Dendritic cell treated with granulocyte-macrophage colony-stimulating factor and Interleukin-4, amounts not matched to agents 40 ng/mL and 50 ng/mL, for 4 days (primary cell): ENCODE results near the gene SYK.
"Not testable (repeated sequence)": the region's sequence is repeated elsewhere in the genome, so short reads cannot be mapped to it uniquely, and the experiment has no call there.

Experiments
- H3K27ac Mint-ChIP-seq: one replicate; pipeline ENCODE4 v1.8.0; 2022; ENCODE audit warnings: mild to moderate bottlenecking, mixed read lengths
- H3K27me3 Mint-ChIP-seq: one replicate; pipeline ENCODE4 v1.8.0; 2022; ENCODE audit warnings: mild to moderate bottlenecking, mixed read lengths
- H3K36me3 Mint-ChIP-seq: one replicate; pipeline ENCODE4 v1.8.0; 2022; ENCODE audit warnings: low read depth, mixed read lengths
- H3K4me1 Mint-ChIP-seq: one replicate; pipeline ENCODE4 v1.8.0; 2022; ENCODE audit warnings: low read depth, mixed read lengths
- H3K4me3 Mint-ChIP-seq: one replicate; pipeline ENCODE4 v1.8.0; 2022; ENCODE audit warnings: mild to moderate bottlenecking, moderate library complexity, mixed read lengths
- H3K9me3 Mint-ChIP-seq: one replicate; pipeline ENCODE4 v1.8.0; 2022; ENCODE audit warnings: mixed read lengths
- intact Hi-C: fragments of 100-400 bp; cut with micrococcal nuclease; formaldehyde crosslinking; loops from one replicate; pipeline ENCODE4 v1.15.0; 2022

The SYK gene

GRCh38 chr9:90805006-90805996, 3.7 kb downstream of the SYK start:
- no peaks in the 10 kb centered on the region for H3K9me3 Mint-ChIP-seq
- H3K27ac Mint-ChIP-seq: peak overlapping the region; percentile 100
- H3K36me3 Mint-ChIP-seq: peaks cover 88% of the 10 kb centered on the region
- H3K27me3 Mint-ChIP-seq: no peaks in the 10 kb centered on the region
- intact Hi-C loops: loop anchor here (5.0 kb wide), 1 partner anchor 37 kb away; no protein-coding TSS in a partner anchor
- H3K4me1 Mint-ChIP-seq: peaks cover 74% of the 10 kb centered on the region
- H3K4me3 Mint-ChIP-seq: peak overlapping the region; percentile 97

- Mint-ChIP-seq H3K36me3 (peaks cover 94% of the 10 kb centered on the region), H3K27me3 (no peaks in the 10 kb centered on the region), H3K4me1 (peaks cover 74% of the 10 kb centered on the region), H3K27ac (peak overlapping the region; percentile 83), H3K9me3 (no peaks in the 10 kb centered on the region), H3K4me3 (no peak overlapping the region)
- intact Hi-C loops: loop anchor here (5.0 kb wide), 1 partner anchor 35 kb away; no protein-coding TSS in a partner anchor
Observed at GRCh38 chr9:90807006-90807405, 5.4 kb downstream of the SYK start.

- Mint-ChIP-seq H3K9me3 (no peaks in the 10 kb centered on the region), H3K27me3 (no peaks in the 10 kb centered on the region), H3K4me1 (peaks cover 88% of the 10 kb centered on the region), H3K4me3 (peak overlapping the region; percentile 57), H3K36me3 (peaks cover 96% of the 10 kb centered on the region), H3K27ac (peak overlapping the region; percentile 83)
- intact Hi-C loops: loop anchor here (5.0 kb wide), 1 partner anchor 34 kb away; no protein-coding TSS in a partner anchor
Observed at GRCh38 chr9:90808398-90808797, 6.8 kb downstream of the SYK start.

- peaks cover 94% of the 10 kb centered on the region for H3K4me1 Mint-ChIP-seq
- no peaks in the 10 kb centered on the region for H3K9me3 Mint-ChIP-seq
- peak overlapping the region; percentile 83 for H3K27ac Mint-ChIP-seq
- intact Hi-C loops: loop anchor here (5.0 kb wide), 1 partner anchor 33 kb away; no protein-coding TSS in a partner anchor
- peaks cover 91% of the 10 kb centered on the region for H3K36me3 Mint-ChIP-seq
- peak overlapping the region; percentile 57 for H3K4me3 Mint-ChIP-seq
- no peaks in the 10 kb centered on the region for H3K27me3 Mint-ChIP-seq
Observed at GRCh38 chr9:90808890-90809685, 7.5 kb downstream of the SYK start.

- H3K4me1 Mint-ChIP-seq: peaks cover 93% of the 10 kb centered on the region
- no peak overlapping the region for H3K4me3 Mint-ChIP-seq
- intact Hi-C loops: no loop called here
- H3K36me3 Mint-ChIP-seq: peaks cover 85% of the 10 kb centered on the region
- H3K27ac Mint-ChIP-seq: peak overlapping the region; percentile 83
- no peaks in the 10 kb centered on the region for H3K27me3 Mint-ChIP-seq
- no peaks in the 10 kb centered on the region for H3K9me3 Mint-ChIP-seq
Observed at GRCh38 chr9:90810691-90811090, 9.1 kb downstream of the SYK start.

- intact Hi-C loops: no loop called here
- Mint-ChIP-seq H3K9me3 (no peaks in the 10 kb centered on the region), H3K4me3 (no peak overlapping the region), H3K27ac (peak overlapping the region; percentile 25), H3K4me1 (peaks cover 92% of the 10 kb centered on the region), H3K36me3 (peaks cover 85% of the 10 kb centered on the region), H3K27me3 (no peaks in the 10 kb centered on the region)
Observed at GRCh38 chr9:90813046-90813445, 11.4 kb downstream of the SYK start.

- H3K4me3 Mint-ChIP-seq: peak overlapping the region; percentile 6
Observed at GRCh38 chr9:90813523-90813922, 11.9 kb downstream of the SYK start.

GRCh38 chr9:90814355-90814754, 12.7 kb downstream of the SYK start:
- Mint-ChIP-seq H3K4me1 (peaks cover 90% of the 10 kb centered on the region), H3K9me3 (peaks cover 5% of the 10 kb centered on the region), H3K36me3 (peaks cover 85% of the 10 kb centered on the region), H3K27ac (peak overlapping the region; percentile 64), H3K4me3 (peak overlapping the region; percentile 15), H3K27me3 (no peaks in the 10 kb centered on the region)
- intact Hi-C loops: no loop called here

More at GRCh38 chr9:90813523-90813922, 11.9 kb downstream of the SYK start:
- Mint-ChIP-seq H3K27me3 (no peaks in the 10 kb centered on the region), H3K27ac (peak overlapping the region; percentile 25), H3K36me3 (peaks cover 85% of the 10 kb centered on the region), H3K4me1 (peaks cover 92% of the 10 kb centered on the region), H3K9me3 (no peaks in the 10 kb centered on the region)
- intact Hi-C loops: no loop called here

- Mint-ChIP-seq H3K4me3 (peak overlapping the region; percentile 54), H3K4me1 (peaks cover 89% of the 10 kb centered on the region)
Observed at GRCh38 chr9:90815183-90815943, 13.7 kb downstream of the SYK start.

GRCh38 chr9:90815944-90816357, 14.3 kb downstream of the SYK start:
- Mint-ChIP-seq H3K27ac (peak overlapping the region; percentile 64), H3K4me1 (peaks cover 86% of the 10 kb centered on the region), H3K9me3 (peaks cover 12% of the 10 kb centered on the region), H3K36me3 (peaks cover 85% of the 10 kb centered on the region), H3K27me3 (no peaks in the 10 kb centered on the region), H3K4me3 (no peak overlapping the region)
- intact Hi-C loops: no loop called here

More at GRCh38 chr9:90815183-90815943, 13.7 kb downstream of the SYK start:
- Mint-ChIP-seq H3K27me3 (no peaks in the 10 kb centered on the region), H3K36me3 (peaks cover 85% of the 10 kb centered on the region), H3K9me3 (peaks cover 12% of the 10 kb centered on the region), H3K27ac (peak overlapping the region; percentile 64)
- intact Hi-C loops: no loop called here

GRCh38 chr9:90816690-90817089, 15.1 kb downstream of the SYK start:
- peak overlapping the region; percentile 64 for H3K27ac Mint-ChIP-seq
- H3K36me3 Mint-ChIP-seq: peaks cover 89% of the 10 kb centered on the region
- H3K4me3 Mint-ChIP-seq: no peak overlapping the region
- intact Hi-C loops: no loop called here
- peaks cover 91% of the 10 kb centered on the region for H3K4me1 Mint-ChIP-seq
- peaks cover 12% of the 10 kb centered on the region for H3K9me3 Mint-ChIP-seq
- no peaks in the 10 kb centered on the region for H3K27me3 Mint-ChIP-seq

GRCh38 chr9:90818279-90818678, 16.7 kb downstream of the SYK start:
- H3K9me3 Mint-ChIP-seq: peaks cover 12% of the 10 kb centered on the region
- peaks cover 86% of the 10 kb centered on the region for H3K4me1 Mint-ChIP-seq
- no peak overlapping the region for H3K4me3 Mint-ChIP-seq
- intact Hi-C loops: no loop called here
- H3K36me3 Mint-ChIP-seq: peaks cover 84% of the 10 kb centered on the region
- peak overlapping the region; percentile 13 for H3K27ac Mint-ChIP-seq
- H3K27me3 Mint-ChIP-seq: no peaks in the 10 kb centered on the region

GRCh38 chr9:90820406-90820805, 18.8 kb downstream of the SYK start:
- H3K4me1 Mint-ChIP-seq: peaks cover 78% of the 10 kb centered on the region
- H3K27me3 Mint-ChIP-seq, H3K4me3 Mint-ChIP-seq, intact Hi-C loops, H3K27ac Mint-ChIP-seq: not testable (repeated sequence)
- peaks cover 88% of the 10 kb centered on the region for H3K36me3 Mint-ChIP-seq
- H3K9me3 Mint-ChIP-seq: peaks cover 12% of the 10 kb centered on the region
